GM12873 (cell line): ENCODE measurements around the gene CCNB3.
A peak's percentile ranks its signal among the peaks of the same experiment; 100 is the strongest.

Experiments used
- TF ChIP-seq, protein P1 (sequence below): IDR thresholded peaks from 2 replicates; pipeline ENCODE4 v1.5.1; 2012; ENCODE audit warnings: low read depth, mild to moderate bottlenecking, moderate library complexity, low read length, control low read depth; ENCODE audit not compliant: insufficient read depth; ENCODE audit errors: missing control alignments

The CCNB3 gene, protein sequence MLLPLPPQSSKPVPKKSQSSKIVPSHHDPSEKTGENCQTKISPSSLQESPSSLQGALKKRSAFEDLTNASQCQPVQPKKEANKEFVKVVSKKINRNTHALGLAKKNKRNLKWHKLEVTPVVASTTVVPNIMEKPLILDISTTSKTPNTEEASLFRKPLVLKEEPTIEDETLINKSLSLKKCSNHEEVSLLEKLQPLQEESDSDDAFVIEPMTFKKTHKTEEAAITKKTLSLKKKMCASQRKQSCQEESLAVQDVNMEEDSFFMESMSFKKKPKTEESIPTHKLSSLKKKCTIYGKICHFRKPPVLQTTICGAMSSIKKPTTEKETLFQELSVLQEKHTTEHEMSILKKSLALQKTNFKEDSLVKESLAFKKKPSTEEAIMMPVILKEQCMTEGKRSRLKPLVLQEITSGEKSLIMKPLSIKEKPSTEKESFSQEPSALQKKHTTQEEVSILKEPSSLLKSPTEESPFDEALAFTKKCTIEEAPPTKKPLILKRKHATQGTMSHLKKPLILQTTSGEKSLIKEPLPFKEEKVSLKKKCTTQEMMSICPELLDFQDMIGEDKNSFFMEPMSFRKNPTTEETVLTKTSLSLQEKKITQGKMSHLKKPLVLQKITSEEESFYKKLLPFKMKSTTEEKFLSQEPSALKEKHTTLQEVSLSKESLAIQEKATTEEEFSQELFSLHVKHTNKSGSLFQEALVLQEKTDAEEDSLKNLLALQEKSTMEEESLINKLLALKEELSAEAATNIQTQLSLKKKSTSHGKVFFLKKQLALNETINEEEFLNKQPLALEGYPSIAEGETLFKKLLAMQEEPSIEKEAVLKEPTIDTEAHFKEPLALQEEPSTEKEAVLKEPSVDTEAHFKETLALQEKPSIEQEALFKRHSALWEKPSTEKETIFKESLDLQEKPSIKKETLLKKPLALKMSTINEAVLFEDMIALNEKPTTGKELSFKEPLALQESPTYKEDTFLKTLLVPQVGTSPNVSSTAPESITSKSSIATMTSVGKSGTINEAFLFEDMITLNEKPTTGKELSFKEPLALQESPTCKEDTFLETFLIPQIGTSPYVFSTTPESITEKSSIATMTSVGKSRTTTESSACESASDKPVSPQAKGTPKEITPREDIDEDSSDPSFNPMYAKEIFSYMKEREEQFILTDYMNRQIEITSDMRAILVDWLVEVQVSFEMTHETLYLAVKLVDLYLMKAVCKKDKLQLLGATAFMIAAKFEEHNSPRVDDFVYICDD (N-terminal part only)

DNA sequence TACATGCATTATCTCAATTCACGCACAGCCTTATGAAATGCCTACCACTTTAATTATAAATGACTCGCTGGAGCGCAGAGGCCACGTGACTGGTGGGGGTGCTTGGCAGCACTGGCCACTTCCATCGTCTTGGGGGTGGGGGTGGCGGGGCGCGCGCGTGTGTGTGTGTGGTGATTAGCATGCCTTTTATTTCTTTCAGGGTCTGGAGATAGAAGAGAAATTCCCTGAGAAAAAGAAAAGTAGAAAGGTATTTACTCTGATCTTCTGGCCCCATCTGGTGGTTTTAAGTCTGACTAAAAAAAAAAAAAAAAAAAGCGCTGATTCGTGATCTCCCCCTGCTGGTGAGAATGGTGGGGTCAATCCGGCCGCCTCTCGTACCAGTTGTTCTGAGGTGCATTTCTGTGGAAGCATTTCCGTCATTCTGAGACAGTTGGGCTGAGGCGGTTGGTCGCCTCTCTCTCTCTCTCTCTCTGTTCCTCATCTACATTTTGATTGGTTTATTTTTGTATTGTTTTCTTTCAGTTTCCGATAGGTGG is at the start of gene CCNB3:
Gene CCNB3, plus strand, starts transcription at position 402 of the 536 bp plus-strand sequence. CDS start 80,399 bp downstream, outside the sequence.
- TF ChIP-seq, protein P1, sequence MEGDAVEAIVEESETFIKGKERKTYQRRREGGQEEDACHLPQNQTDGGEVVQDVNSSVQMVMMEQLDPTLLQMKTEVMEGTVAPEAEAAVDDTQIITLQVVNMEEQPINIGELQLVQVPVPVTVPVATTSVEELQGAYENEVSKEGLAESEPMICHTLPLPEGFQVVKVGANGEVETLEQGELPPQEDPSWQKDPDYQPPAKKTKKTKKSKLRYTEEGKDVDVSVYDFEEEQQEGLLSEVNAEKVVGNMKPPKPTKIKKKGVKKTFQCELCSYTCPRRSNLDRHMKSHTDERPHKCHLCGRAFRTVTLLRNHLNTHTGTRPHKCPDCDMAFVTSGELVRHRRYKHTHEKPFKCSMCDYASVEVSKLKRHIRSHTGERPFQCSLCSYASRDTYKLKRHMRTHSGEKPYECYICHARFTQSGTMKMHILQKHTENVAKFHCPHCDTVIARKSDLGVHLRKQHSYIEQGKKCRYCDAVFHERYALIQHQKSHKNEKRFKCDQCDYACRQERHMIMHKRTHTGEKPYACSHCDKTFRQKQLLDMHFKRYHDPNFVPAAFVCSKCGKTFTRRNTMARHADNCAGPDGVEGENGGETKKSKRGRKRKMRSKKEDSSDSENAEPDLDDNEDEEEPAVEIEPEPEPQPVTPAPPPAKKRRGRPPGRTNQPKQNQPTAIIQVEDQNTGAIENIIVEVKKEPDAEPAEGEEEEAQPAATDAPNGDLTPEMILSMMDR, result peak; percentile 65

- TF ChIP-seq, protein P1, result no peak
Observed at GRCh38 chrX:50157545-50158135, 46.9 kb upstream of the CCNB3 start.

- TF ChIP-seq, protein P1, result no peak
Observed at GRCh38 chrX:50158593-50158992, 46.0 kb upstream of the CCNB3 start.

DNA sequence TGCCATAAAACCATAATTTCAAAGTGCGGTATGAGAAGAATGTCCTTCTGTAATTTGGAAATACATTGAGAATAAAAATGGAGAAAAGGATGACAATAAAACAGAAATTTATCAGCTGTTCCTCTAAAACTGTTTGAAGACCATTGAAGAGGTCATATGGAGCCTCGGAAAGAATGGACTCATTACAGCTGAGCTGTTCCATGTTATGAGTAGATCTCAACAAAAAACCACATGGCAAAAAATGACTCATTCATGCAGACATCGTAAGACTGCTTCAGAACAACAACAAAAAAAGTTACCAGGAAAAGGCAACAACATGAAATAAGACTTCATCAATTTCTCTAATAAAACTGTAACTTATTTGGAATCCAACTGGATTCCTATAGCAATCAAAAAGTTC is 43.4 kb upstream of the CCNB3 start:
- TF ChIP-seq, protein P1, result no peak

GRCh38 chrX:50165727-50166126 is 38.8 kb upstream of the CCNB3 start:
- TF ChIP-seq, protein P1, result no peak

DNA sequence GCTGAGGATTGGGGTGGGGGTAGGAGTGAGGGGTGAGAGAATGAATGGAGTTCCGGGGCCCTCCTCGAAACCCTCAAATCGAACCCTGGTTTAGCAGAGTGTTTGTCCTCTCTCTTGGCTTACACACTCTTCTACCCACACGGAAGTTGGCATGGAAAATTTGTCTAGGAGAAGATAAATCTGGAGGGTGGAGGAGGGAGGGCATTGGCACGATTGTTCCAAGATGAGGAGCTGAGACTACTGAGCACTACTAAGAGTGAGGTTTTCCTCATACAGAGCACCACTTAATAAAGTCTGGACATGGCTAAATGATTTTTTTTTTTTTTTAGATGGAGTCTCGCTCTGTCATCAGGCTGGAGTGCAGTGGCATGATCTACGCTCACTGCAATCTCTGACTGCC is 37.2 kb upstream of the CCNB3 start:
- TF ChIP-seq, protein P1, result no peak
